Fibroblast of villous mesenchyme (primary cell): Measurements from ENCODE around the gene DHX32. TPM values are rescaled to one million over a fixed set of nuclear protein-coding genes. Genes with fewer than 3 reads are reported as not detected.
"Not testable (repeated sequence)": the region's sequence is repeated elsewhere in the genome, so short reads cannot be mapped to it uniquely, and the experiment has no call there.

Source experiments
- DNase-seq: peaks from one replicate; pipeline ENCODE4 v3.0.0-alpha.2; 2010; ENCODE audit warnings: low read depth
- H3K4me3 ChIP-seq: 2 replicates; pipeline ENCODE4 v1.5.1; 2011; ENCODE audit warnings: low read depth, mild to moderate bottlenecking, low read length
- total RNA-seq: library from RNA; depleted of rRNA; stranded (reverse); fragments of >200 nt; gene quantifications from 2 replicates; pipeline ENCODE4 v1.2.3, GENCODE V29; 2012
- TF ChIP-seq, protein P1 (sequence below): IDR thresholded peaks from 2 replicates; pipeline ENCODE4 v1.5.1; 2012; ENCODE audit warnings: low read depth, mild to moderate bottlenecking, low read length; ENCODE audit not compliant: insufficient read depth

The DHX32 gene
- total RNA-seq, 1 donor, result 48.8 TPM

DNA sequence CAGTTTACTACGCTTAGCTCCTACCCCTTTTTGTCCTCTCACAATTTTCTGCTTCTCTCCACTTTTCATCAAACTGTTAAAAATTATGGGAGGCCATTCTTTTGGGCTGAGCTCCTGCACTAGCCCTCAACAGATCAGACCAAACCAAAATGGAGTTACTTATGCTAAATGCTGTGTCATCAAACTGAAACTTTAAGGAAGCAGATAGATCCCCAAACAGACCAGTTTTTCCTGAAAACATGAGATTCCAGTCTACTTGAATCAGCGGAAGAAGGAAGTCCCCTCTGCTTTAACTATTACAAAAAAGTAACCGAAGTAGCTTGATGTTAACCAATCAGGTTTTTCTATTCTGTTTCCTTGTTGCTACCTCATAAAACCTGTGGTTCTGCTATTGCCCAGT lies 35.9 kb upstream of the DHX32 start:
- no peak overlapping the region for H3K4me3 ChIP-seq
- TF ChIP-seq, protein P1, sequence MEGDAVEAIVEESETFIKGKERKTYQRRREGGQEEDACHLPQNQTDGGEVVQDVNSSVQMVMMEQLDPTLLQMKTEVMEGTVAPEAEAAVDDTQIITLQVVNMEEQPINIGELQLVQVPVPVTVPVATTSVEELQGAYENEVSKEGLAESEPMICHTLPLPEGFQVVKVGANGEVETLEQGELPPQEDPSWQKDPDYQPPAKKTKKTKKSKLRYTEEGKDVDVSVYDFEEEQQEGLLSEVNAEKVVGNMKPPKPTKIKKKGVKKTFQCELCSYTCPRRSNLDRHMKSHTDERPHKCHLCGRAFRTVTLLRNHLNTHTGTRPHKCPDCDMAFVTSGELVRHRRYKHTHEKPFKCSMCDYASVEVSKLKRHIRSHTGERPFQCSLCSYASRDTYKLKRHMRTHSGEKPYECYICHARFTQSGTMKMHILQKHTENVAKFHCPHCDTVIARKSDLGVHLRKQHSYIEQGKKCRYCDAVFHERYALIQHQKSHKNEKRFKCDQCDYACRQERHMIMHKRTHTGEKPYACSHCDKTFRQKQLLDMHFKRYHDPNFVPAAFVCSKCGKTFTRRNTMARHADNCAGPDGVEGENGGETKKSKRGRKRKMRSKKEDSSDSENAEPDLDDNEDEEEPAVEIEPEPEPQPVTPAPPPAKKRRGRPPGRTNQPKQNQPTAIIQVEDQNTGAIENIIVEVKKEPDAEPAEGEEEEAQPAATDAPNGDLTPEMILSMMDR, result no peak
- DNase-seq, result no peak

DNA sequence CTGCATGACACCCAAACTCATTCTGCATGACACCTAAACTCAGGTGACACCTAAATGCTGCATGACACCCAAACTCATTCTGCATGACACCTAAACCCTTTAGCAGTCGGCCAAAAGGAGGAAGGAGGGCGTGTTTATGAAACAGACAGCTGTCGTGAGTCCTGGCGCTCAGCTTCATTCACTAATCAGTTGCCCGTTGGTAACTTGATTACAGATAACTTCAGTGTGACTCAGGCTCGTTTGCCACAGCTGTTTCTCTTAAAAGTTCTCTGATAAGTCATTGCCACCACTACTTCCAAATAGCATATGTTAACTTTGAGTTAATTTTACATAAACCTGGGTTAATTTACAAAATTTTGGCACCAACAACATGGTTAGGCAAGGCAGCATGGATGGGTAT lies 32.2 kb upstream of the DHX32 start:
- DNase-seq, result peak; percentile 15

DNA sequence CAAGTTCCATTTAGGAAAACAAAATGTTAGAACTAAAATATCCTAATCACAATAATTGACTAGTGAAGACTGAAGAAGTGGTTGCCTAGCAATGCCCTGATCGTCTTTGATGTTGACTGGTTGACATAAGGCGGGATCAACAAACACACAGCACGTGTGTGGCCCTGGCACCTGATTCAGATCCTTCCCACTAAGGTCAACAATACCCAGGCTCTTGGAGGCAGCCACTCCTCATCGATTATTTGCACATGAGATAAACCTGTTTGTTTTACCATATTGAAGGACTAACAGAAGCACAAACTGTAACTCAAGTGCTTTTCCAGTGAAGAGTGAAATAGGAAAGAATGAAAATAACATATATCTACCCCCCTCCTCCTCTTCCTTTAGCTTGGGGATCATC lies 30.9 kb upstream of the DHX32 start:
- no peak for DNase-seq
- TF ChIP-seq, protein P1, result no peak
- no peak overlapping the region for H3K4me3 ChIP-seq

More for the DNA sequence above, 32.2 kb upstream of the DHX32 start:
- not testable (repeated sequence) for H3K4me3 ChIP-seq

DNA sequence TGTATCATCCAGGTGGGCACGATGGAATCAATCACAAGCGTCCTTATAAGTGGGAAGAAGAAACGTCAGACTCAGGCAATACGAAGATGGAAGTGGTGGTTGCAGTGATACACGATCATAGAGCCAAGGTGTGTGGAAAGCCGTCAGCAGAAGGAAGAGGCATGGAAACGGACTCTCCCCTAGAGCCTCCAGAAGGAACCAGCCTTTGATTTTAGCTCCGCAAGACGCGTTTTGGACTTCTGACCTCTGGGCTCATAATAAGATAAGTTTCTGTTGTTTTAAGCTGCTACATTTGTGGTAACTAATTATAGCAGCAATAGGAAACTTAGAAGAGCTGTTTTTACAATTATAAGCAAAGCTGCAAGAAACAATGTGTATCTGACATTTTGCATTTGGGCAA lies 30.1 kb upstream of the DHX32 start:
- no peak overlapping the region for H3K4me3 ChIP-seq
- TF ChIP-seq, protein P1, result no peak
- no peak for DNase-seq

DNA sequence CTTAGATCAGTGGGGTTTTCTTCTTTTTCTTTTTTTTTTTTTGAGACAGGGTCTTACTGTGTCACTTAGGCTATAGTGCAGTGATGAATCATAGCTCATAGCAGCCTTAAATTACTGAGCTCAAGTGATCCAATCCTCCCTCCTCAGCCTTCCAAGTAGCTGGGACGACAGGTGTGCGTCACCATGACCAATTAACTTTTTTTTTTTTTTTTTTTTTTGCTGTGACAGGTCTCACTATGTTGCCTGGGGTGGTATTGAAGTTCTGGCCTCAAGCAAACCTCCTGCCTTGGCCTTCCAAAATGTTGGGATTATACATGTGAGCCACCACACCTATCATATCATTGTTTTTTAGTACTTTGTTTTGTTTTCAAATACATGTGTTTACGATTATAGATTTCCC lies 28.4 kb upstream of the DHX32 start:
- DNase-seq, result not testable (repeated sequence)

DNA sequence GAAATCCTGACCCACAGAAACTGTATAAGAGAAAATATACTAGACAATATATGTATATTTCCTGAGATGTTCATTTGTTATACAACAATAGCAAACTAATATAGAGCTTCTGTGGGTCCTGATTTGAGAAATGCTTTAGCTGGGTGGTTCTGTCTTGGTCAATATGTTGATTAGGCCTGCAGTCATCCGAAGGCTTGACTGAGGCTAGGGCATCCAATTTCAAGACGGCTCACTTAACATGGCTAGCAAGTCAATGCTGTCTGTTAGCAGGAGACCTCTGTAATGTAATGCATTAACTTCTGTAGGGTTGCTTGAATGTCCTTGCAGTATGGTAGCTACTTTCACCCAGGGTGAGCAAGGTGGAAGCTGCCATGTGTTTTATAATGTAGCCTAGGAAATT lies 27.7 kb upstream of the DHX32 start:
- H3K4me3 ChIP-seq, DNase-seq: not testable (repeated sequence)

More for the DNA sequence above, 28.4 kb upstream of the DHX32 start:
- not testable (repeated sequence) for H3K4me3 ChIP-seq

DNA sequence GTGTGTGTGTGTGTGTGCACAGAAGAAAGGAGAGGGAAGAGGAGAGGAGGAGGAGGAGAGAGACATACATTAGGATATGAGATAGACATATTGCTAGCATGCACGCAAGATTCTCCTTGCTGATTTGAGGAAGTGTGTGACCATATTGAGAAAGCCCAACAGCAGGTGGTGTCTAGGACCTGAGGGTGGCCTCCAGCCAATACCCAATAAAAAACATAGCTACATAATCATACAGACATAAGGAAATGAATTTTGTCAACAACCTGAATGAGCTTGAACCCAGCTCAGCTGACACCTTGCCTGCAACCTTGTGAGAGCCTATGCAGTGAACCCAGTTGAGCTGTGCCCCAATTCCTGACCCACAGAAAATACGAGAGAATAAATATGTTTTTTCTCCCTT lies 26.5 kb upstream of the DHX32 start:
- DNase-seq, result not testable (repeated sequence)

DNA sequence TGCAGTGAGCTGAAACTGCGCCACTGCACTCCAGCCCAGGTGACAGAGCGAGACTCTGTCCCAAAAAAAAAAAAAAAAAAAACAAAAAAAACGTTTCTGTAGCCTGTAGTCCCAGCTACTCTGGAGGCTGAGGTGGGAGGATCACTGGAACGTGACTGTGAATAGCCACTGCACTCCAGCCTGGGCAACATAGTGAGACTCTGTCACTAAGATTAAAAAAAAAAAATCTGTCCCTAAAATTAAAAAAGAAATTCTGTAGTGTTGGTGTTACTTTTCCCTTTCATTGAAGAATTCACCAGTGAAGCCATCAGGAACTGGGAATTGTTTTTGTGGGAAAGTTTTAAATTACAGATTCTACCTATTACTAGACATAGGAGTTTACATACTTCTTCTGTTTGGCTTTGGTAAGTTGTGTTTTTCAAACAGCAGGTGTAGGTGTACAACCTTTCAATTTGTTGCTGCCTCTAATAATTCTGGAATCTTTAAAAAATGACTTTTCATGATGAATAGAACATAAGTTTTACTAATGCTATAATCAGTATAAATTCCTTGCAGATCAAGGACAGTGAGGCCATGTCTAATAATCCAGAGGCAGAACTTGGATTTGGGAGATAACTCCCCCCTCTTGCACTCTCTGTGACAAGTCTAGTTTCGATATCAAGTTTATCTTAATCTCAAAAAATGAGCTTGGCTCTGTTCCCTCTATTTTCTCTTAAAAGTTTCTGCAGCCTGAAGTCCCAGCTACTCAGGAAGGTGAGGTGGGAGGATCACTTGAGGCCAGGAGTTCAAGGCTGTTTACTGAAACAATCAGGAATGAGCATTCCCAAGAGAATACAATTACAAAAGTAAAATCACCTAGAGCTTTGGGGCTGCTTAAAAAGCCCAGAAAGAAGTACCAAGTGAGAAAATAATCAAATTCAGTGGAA lies 24.2 kb upstream of the DHX32 start:
- H3K4me3 ChIP-seq, DNase-seq: not testable (repeated sequence)

More for the DNA sequence above, 26.5 kb upstream of the DHX32 start:
- not testable (repeated sequence) for H3K4me3 ChIP-seq

DNA sequence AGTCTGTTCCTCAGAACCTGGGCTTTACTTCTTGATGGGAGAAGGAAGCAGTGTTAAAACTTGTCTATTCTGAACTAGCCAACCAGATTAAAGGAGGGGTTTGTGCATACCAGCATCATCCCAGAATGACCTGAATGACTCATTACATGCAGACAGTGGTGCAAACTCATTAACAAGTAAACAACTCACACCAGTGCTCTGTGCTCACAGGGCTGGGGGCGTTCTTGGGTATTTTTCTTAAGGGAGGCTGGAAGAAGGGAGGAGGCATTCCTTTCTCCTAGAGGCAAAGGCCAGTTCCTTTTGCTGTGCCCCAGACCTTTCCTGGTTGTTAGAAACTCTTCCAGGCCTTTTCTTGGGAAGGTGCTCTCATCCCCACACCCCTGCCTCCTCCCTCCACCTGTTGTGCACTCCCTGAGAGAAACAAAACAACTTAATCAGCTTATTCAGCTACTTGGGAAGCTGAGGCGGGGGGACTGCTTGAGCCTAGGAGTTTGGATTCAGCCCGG lies 22.1 kb upstream of the DHX32 start:
- H3K4me3 ChIP-seq, result not testable (repeated sequence)
- peak; percentile 39 for DNase-seq

DNA sequence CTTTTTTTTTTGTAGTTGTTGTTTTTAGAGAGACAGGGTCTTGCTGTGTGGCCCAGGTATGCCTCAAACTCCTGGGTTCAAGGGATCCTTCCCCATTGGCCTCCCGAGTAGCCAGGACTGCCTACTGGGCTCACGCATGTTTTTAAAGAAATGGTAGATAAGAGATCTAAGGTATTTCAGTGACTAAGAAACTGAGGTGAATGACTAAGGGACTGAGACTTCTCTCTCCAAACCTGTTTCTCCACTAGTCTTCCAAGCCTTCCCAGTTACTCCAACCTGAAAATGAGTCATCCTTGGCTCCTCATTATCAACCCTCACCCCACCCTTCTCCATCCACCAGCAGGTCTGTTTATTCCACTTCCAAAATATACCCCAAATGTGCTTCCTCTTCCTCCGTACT lies 19.9 kb upstream of the DHX32 start:
- DNase-seq, result not testable (repeated sequence)

DNA sequence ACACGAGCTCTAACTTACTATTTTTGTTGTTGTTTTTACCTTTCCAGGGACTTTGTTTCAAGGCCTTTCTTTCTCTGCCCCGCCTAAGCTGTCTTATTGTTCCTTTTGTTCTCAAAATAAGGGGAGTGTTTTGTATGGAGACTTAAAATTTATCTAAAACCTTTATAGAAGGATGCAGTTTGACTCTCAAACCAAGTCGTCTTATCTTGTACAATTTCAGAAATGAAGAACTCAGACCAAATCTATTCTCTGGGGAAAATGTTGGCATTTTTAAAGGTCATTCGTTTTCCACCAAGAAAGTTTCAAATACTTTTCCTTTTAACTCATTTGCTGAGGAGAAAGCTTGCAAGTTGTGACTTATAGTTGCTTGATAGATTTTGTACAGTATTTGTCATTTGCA lies 16.2 kb upstream of the DHX32 start:
- H3K4me3 ChIP-seq, DNase-seq: not testable (repeated sequence)

More for the DNA sequence above, 19.9 kb upstream of the DHX32 start:
- not testable (repeated sequence) for H3K4me3 ChIP-seq

DNA sequence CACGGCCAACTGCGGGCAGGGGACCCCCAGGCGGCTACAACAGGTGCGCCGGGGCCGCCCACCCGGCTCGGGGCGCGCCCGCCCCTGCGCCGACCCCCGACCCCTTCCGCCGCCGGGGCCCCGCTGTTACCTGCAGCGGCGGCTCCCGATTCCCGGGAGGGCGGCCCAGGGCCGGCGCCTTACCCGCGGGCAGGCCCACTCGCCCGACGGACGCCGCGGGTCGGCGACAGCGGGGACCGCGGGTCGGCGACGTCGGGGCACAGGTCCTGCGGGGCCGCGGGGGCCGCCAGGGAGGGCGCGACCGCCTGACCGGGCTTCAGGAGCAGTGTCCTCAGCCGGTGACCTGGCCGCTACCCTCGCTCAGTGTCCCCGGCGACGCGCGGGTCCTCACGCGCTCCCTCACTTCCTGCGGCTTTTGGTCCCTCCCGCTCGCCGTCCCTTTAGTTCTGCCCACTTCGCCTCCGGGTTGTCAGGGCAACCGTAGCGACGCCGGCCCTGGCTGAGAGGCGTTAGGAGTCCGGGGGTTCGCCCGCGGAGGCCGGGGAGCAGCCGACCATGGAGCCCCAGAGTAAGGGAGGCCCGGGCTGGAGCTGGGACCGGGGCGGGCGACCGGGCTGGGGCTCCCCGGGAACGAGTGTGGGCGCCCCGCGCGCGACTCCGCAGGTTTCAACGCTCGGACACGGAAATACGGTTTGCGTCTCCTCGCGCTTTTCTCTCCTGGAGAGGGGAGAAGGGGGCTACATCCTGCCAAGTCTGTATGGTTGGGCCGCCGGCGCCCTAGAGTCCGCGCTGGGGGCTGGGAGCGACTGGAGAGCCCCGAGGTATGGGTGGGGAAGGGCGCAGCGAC lies 15.2 kb upstream of the DHX32 start, which contains the start of gene FANK1:
Gene FANK1 (plus strand): TSS at position 477 of the 847 bp plus-strand sequence. CDS start 79 bp downstream, at position 556.
- DNase-seq, result peak; percentile 85
- peak within 1 kb of the TSS; percentile 79 for H3K4me3 ChIP-seq

DNA sequence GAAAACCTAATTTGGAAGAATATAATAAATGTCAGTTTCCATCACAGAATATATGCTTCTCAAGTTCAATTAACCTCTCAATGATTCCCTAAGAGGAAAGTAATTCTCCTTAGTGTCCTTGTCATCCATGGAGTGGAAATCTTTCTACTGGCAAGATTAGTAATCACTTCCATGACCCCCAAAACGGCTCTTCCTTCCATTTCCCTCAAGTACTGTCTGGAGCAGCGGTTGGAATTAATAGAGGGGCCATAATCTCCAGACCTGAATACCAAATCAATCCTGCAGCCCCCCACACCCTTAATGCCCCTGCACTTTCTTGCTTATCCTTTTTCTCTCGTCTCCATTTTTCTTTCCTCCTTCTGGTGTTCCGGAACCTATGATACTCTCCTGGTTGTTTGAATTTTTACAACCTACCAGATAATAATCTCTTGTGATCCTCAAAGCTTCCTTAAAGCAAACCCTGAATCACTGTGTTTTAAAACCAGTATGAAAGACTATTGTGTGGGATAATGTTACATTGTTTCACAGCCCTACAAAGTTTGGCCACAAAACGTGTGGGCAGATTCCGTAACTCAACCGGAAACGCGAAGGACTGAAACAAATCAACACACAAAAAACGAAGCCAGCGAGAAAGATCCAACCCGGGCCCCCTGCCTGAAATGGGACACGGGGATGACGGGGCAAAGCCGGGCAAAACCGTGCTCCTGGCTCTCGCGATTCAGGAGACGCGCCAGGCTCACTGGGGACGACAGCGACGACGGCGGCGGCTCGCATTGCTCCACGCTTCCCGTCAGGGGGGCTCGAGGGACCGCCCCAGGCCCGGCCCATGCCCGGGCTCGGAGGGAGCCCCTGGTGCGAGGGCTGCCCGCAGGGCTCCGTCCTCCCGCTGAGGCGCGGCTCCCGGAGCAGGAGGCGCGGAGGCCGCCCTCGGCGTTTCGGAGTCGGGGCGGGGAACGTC lies 14.3 kb upstream of the DHX32 start:
- H3K4me3 ChIP-seq, result peak overlapping the region; percentile 79
- DNase-seq, result peak; percentile 78

DNA sequence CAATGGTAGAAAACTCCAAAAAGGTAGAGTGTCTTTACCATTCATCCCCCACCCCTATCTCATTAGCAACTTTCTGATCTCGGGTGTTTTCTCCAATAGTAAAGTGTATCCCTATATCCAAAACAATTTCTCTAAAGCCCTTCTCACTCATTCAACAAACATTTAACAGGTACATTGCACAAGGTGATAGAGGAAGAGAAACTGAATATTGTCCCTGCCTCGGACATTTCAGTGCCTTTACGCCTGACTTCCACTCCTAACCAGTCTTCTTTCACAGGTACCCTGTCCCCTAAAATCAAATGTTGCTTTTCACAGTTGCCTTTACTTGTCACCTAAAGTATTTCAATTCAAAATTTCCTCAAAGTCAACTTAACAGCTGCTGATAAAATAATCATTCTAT lies 13.1 kb upstream of the DHX32 start:
- not testable (repeated sequence) for H3K4me3 ChIP-seq, DNase-seq
